ENCODE measurements around the gene NMNAT1.

DNA sequence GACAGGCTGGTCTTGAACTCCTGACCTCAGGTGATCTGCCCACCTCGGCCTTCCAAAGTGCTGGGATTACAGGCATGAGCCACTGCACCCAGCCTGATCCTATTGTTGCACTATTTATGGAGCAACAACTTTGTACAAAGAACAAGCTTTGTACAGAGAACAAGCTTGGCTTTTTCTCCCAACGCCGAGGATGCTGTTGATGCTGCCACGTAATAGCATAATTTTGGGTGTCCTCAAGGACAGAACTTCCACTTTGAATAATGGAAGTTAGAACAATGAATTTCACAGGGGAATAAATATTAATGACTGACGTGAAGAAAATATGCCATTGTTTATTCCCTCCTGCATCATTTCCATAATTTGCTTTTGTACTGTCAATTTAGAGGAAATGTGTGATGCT, 41.0 kb downstream of the NMNAT1 start:
- TF ChIP-seq, protein P1, sequence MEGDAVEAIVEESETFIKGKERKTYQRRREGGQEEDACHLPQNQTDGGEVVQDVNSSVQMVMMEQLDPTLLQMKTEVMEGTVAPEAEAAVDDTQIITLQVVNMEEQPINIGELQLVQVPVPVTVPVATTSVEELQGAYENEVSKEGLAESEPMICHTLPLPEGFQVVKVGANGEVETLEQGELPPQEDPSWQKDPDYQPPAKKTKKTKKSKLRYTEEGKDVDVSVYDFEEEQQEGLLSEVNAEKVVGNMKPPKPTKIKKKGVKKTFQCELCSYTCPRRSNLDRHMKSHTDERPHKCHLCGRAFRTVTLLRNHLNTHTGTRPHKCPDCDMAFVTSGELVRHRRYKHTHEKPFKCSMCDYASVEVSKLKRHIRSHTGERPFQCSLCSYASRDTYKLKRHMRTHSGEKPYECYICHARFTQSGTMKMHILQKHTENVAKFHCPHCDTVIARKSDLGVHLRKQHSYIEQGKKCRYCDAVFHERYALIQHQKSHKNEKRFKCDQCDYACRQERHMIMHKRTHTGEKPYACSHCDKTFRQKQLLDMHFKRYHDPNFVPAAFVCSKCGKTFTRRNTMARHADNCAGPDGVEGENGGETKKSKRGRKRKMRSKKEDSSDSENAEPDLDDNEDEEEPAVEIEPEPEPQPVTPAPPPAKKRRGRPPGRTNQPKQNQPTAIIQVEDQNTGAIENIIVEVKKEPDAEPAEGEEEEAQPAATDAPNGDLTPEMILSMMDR (IDR thresholded peaks at IDR 0.05): no peak
- no peak for TF ChIP-seq POLR2A (IDR thresholded peaks at IDR 0.05)
